Large intestine (tissue), 3 donors: Measurements from ENCODE around the gene NECAP2. TPM values are rescaled to one million over a fixed set of nuclear protein-coding genes. Genes with fewer than 3 reads are reported as not detected.

Experiments
- DNase-seq, 2 donors: peaks; one replicate each; pipeline versions ENCODE4 v3.0.0 to v3.0.0-alpha.2; 2013
- H3K27ac ChIP-seq: one replicate; pipeline ENCODE4 v1.5.1; 2013; ENCODE audit warnings: low read length
- H3K27me3 ChIP-seq: 2 replicates; pipeline ENCODE4 v1.6.1; 2013; ENCODE audit warnings: low read length; ENCODE audit not compliant: control insufficient read depth, insufficient read depth
- H3K36me3 ChIP-seq: 2 replicates; pipeline ENCODE4 v1.6.1; 2013; ENCODE audit warnings: low read length; ENCODE audit not compliant: control insufficient read depth, insufficient read depth
- H3K4me1 ChIP-seq: one replicate; pipeline ENCODE4 v1.6.1; 2013; ENCODE audit warnings: low read length; ENCODE audit not compliant: control insufficient read depth, insufficient read depth
- H3K4me3 ChIP-seq: one replicate; pipeline ENCODE4 v1.5.1; 2013; ENCODE audit warnings: low read length
- H3K9me3 ChIP-seq: one replicate; pipeline ENCODE4 v1.6.1; 2013; ENCODE audit warnings: mild to moderate bottlenecking, low read depth, low read length, moderate library complexity; ENCODE audit not compliant: control insufficient read depth
- WGBS: methylation state at CpG from one replicate; pipeline ENCODE4 v1.1.5; 2013; ENCODE audit warnings: low lambda C conversion rate; ENCODE audit not compliant: insufficient coverage; 5-methylcytosine and 5-hydroxymethylcytosine counted together
- polyA plus RNA-seq: library from polyadenylated mRNA; unstranded; fragments of 120-200 nt; gene quantifications from one replicate; pipeline ENCODE4 v1.2.1, GENCODE V29; 2013

Gene NECAP2
- polyA plus RNA-seq, 1 donor, result 44.5 TPM

- 100% methylated on average over 1 of the region's 7 CpGs for WGBS
Measured at GRCh38 chr1:16442265-16442664, 1.7 kb downstream of the NECAP2 start.

GRCh38 chr1:16442941-16443340, 2.4 kb downstream of the NECAP2 start:
- no peak for DNase-seq
- Histone ChIP-seq H3K27ac (no peak overlapping the region), H3K4me3 (no peak overlapping the region), H3K36me3 (peaks cover 41% of the 10 kb centered on the region), H3K4me1 (no peaks in the 10 kb centered on the region), H3K27me3 (no peaks in the 10 kb centered on the region), H3K9me3 (no peaks in the 10 kb centered on the region)
- no CpG with 5 or more reads among the region's 2 CpGs for WGBS

More at GRCh38 chr1:16442265-16442664, 1.7 kb downstream of the NECAP2 start:
- Histone ChIP-seq H3K27ac (no peak overlapping the region), H3K4me1 (no peaks in the 10 kb centered on the region), H3K9me3 (no peaks in the 10 kb centered on the region), H3K27me3 (no peaks in the 10 kb centered on the region), H3K4me3 (no peak overlapping the region), H3K36me3 (peaks cover 34% of the 10 kb centered on the region)
- no peak for DNase-seq

- no peaks in the 10 kb centered on the region for H3K27me3 ChIP-seq
- no peak overlapping the region for H3K4me3 ChIP-seq
- no peaks in the 10 kb centered on the region for H3K4me1 ChIP-seq
- no peaks in the 10 kb centered on the region for H3K9me3 ChIP-seq
- H3K27ac ChIP-seq, result no peak overlapping the region
- no CpG with 5 or more reads among the region's 14 CpGs for WGBS
- H3K36me3 ChIP-seq, result peaks cover 54% of the 10 kb centered on the region
- DNase-seq, result no peak
Measured at GRCh38 chr1:16443975-16444770, 3.6 kb downstream of the NECAP2 start.

- no peak overlapping the region for H3K4me3 ChIP-seq
- H3K27ac ChIP-seq, result no peak overlapping the region
- no CpG with 5 or more reads among the region's 4 CpGs for WGBS
- peaks cover 62% of the 10 kb centered on the region for H3K36me3 ChIP-seq
- no peaks in the 10 kb centered on the region for H3K27me3 ChIP-seq
- H3K9me3 ChIP-seq, result no peaks in the 10 kb centered on the region
- no peak for DNase-seq
- no peaks in the 10 kb centered on the region for H3K4me1 ChIP-seq
Measured at GRCh38 chr1:16445052-16445451, 4.5 kb downstream of the NECAP2 start.

GRCh38 chr1:16446116-16446515, 5.6 kb downstream of the NECAP2 start:
- no peak for DNase-seq
- Histone ChIP-seq H3K4me3 (no peak overlapping the region), H3K9me3 (no peaks in the 10 kb centered on the region), H3K36me3 (peaks cover 71% of the 10 kb centered on the region), H3K27me3 (no peaks in the 10 kb centered on the region), H3K4me1 (no peaks in the 10 kb centered on the region), H3K27ac (no peak overlapping the region)
- WGBS, result 100% methylated on average over 2 of the region's 10 CpGs

GRCh38 chr1:16447641-16448040, 7.1 kb downstream of the NECAP2 start:
- Histone ChIP-seq H3K9me3 (no peaks in the 10 kb centered on the region), H3K4me3 (no peak overlapping the region), H3K27ac (no peak overlapping the region), H3K27me3 (no peaks in the 10 kb centered on the region), H3K36me3 (peaks cover 84% of the 10 kb centered on the region), H3K4me1 (no peaks in the 10 kb centered on the region)
- no CpG with 5 or more reads among the region's 9 CpGs for WGBS
- DNase-seq, result no peak

- no peaks in the 10 kb centered on the region for H3K4me1 ChIP-seq
- no peaks in the 10 kb centered on the region for H3K9me3 ChIP-seq
- no peaks in the 10 kb centered on the region for H3K27me3 ChIP-seq
- no peak overlapping the region for H3K27ac ChIP-seq
- DNase-seq, result no peak
- peaks cover 76% of the 10 kb centered on the region for H3K36me3 ChIP-seq
- WGBS, result no CpG with 5 or more reads among the region's 4 CpGs
- no peak overlapping the region for H3K4me3 ChIP-seq
Measured at GRCh38 chr1:16449065-16449464, 8.5 kb downstream of the NECAP2 start.

GRCh38 chr1:16449666-16450065, 9.1 kb downstream of the NECAP2 start:
- no peak for DNase-seq
- no peaks in the 10 kb centered on the region for H3K9me3 ChIP-seq
- peaks cover 71% of the 10 kb centered on the region for H3K36me3 ChIP-seq
- no peaks in the 10 kb centered on the region for H3K27me3 ChIP-seq
- no peak overlapping the region for H3K4me3 ChIP-seq
- no peak overlapping the region for H3K27ac ChIP-seq
- no CpG with 5 or more reads among the region's 5 CpGs for WGBS
- no peaks in the 10 kb centered on the region for H3K4me1 ChIP-seq

GRCh38 chr1:16450863-16451481, 10.4 kb downstream of the NECAP2 start:
- peaks cover 74% of the 10 kb centered on the region for H3K36me3 ChIP-seq
- no peaks in the 10 kb centered on the region for H3K9me3 ChIP-seq
- no peak for DNase-seq
- no peaks in the 10 kb centered on the region for H3K4me1 ChIP-seq
- WGBS, result no CpG with 5 or more reads among the region's 6 CpGs
- no peak overlapping the region for H3K27ac ChIP-seq
- no peak overlapping the region for H3K4me3 ChIP-seq
- H3K27me3 ChIP-seq, result no peaks in the 10 kb centered on the region

- Histone ChIP-seq H3K4me3 (no peak overlapping the region), H3K9me3 (no peaks in the 10 kb centered on the region), H3K27ac (no peak overlapping the region), H3K27me3 (no peaks in the 10 kb centered on the region), H3K4me1 (no peaks in the 10 kb centered on the region), H3K36me3 (peaks cover 77% of the 10 kb centered on the region)
- DNase-seq, result no peak
- WGBS, result no CpG with 5 or more reads among the region's 13 CpGs
Measured at GRCh38 chr1:16451841-16452528, 11.5 kb downstream of the NECAP2 start.
